H1 (cell line): ENCODE results near the gene EN2. TPM values are rescaled to one million over a fixed set of nuclear protein-coding genes. Genes with fewer than 3 reads are reported as not detected.
A peak's percentile ranks its signal among the peaks of the same experiment; 100 is the strongest.

Source experiments
- BCL11A ChIP-seq, 2 experiments: IDR thresholded peaks; one replicate each; pipeline ENCODE4 v1.6.1; 2011; ENCODE audit warnings: low read depth in 2 of 2, low read length in 2 of 2, mild to moderate bottlenecking in 2 of 2
- CBX8 ChIP-seq: fragments of 300-800, 300-1000 bp; sonication (generic); IDR thresholded peaks from 2 replicates; pipeline ENCODE4 v1.7.1; 2016; ENCODE audit warnings: low read depth, low read length, borderline replicate concordance
- CHD1 ChIP-seq: IDR thresholded peaks from 2 replicates; pipeline ENCODE4 v1.6.1; 2012; ENCODE audit warnings: low read depth, low read length, improper control_type of control experiment
- EP300 ChIP-seq, 2 experiments: IDR thresholded peaks; 1 replicate in 1 of 2; 2 replicates in 1 of 2; pipeline ENCODE4 v1.6.1; 2011 to 2012; ENCODE audit warnings: low read depth in 2 of 2, low read length in 2 of 2, mild to moderate bottlenecking in 2 of 2, borderline replicate concordance in 1 of 2, inconsistent platforms in 1 of 2, moderate library complexity in 1 of 2
- HDAC2 ChIP-seq, 2 experiments: fragments of 300-600 bp in 1 of 2; sonication (generic) in 1 of 2; IDR thresholded peaks; 2 replicates each; pipeline ENCODE4 v1.6.1; 2011 to 2012; ENCODE audit warnings: low read depth in 2 of 2, low read length in 2 of 2, mild to moderate bottlenecking in 2 of 2, moderate library complexity in 2 of 2, borderline replicate concordance in 1 of 2, inconsistent platforms in 1 of 2
- KDM4A ChIP-seq: IDR thresholded peaks from one replicate; pipeline ENCODE4 v1.7.1; 2012; ENCODE audit warnings: low read depth, mild to moderate bottlenecking, moderate library complexity, low read length, inconsistent platforms; ENCODE audit not compliant: severe bottlenecking
- MAFK ChIP-seq: IDR thresholded peaks from 2 replicates; pipeline ENCODE4 v1.6.1; 2012; ENCODE audit warnings: low read depth, mild to moderate bottlenecking, improper control_type of control experiment, low read length
- POU5F1 ChIP-seq: IDR thresholded peaks from 2 replicates; pipeline ENCODE4 v1.6.1; 2011; ENCODE audit warnings: low read depth, mild to moderate bottlenecking, low read length, moderate library complexity
- RFX5 ChIP-seq: IDR thresholded peaks from 2 replicates; pipeline ENCODE4 v1.6.1; 2011; ENCODE audit warnings: low read depth, low read length, improper control_type of control experiment, borderline replicate concordance
- RXRA ChIP-seq: IDR thresholded peaks from 2 replicates; pipeline ENCODE4 v1.6.1; 2011; ENCODE audit warnings: low read depth, mild to moderate bottlenecking, low read length, moderate library complexity; ENCODE audit not compliant: insufficient read depth
- SIX5 ChIP-seq: IDR thresholded peaks from 2 replicates; pipeline ENCODE4 v1.6.1; 2011; ENCODE audit warnings: mild to moderate bottlenecking, low read depth, low read length
- SUZ12 ChIP-seq: fragments of 200-600 bp; sonication (generic); IDR thresholded peaks from 2 replicates; pipeline ENCODE4 v1.6.1; 2012; ENCODE audit warnings: mild to moderate bottlenecking, inconsistent platforms, low read length, moderate library complexity, mixed read lengths
- TAF1 ChIP-seq: IDR thresholded peaks from 2 replicates; pipeline ENCODE4 v1.6.1; 2011; ENCODE audit warnings: mild to moderate bottlenecking, low read depth, low read length
- YY1 ChIP-seq: IDR thresholded peaks from 2 replicates; pipeline ENCODE4 v1.6.1; 2011; ENCODE audit warnings: low read depth, mild to moderate bottlenecking, low read length
- polyA plus RNA-seq, 7 experiments: library from polyadenylated mRNA; depleted of rRNA in 3 of 7; stranded (reverse) in 5 of 7; unstranded in 2 of 7; fragments of >200 nt in 5 of 7; fragments of 200-250 nt in 2 of 7; gene quantifications; 1 replicate in 5 of 7; 2 replicates in 1 of 7; 4 replicates in 1 of 7; pipeline versions ENCODE4 v1.2.1 to v1.2.3, GENCODE V29; 2011 to 2013; ENCODE audit warnings: missing spikeins in 2 of 7, mixed read lengths in 2 of 7
- total RNA-seq: library from RNA; stranded (reverse); fragmentation: NEBNext Ultra II Directional; extraction: Animal tissue kit (Norgen Biotek cat#: 25700); gene quantifications from 2 replicates; pipeline ENCODE4 v1.2.1, GENCODE V29; 2021
- TF ChIP-seq, protein P1 (sequence below): IDR thresholded peaks from 2 replicates; pipeline ENCODE4 v1.6.1; 2012; ENCODE audit warnings: inconsistent platforms
- TF ChIP-seq, protein P2 (sequence below), 3 experiments: IDR thresholded peaks; 1 replicate in 2 of 3; 2 replicates in 1 of 3; pipeline versions ENCODE4 v1.5.1 to v1.6.1; 2011; ENCODE audit warnings: low read length in 3 of 3, mild to moderate bottlenecking in 3 of 3, inconsistent platforms in 2 of 3, low read depth in 1 of 3, moderate library complexity in 1 of 3; ENCODE audit not compliant: insufficient read depth in 1 of 3; ENCODE audit errors: control extremely low read depth in 1 of 3
- TF ChIP-seq, protein P3 (sequence below): IDR thresholded peaks from 2 replicates; pipeline ENCODE4 v1.6.1; 2011; ENCODE audit warnings: low read length, improper control_type of control experiment
- TF ChIP-seq, protein P4 (sequence below): IDR thresholded peaks from 2 replicates; pipeline ENCODE4 v1.6.1; 2012; ENCODE audit warnings: inconsistent platforms

EN2 gene
- total and polyA plus RNA-seq, 2 of the 8 experiments (the other 6 are each of a cell fraction or from before 2014, with no cell fraction given): not detected

DNA sequence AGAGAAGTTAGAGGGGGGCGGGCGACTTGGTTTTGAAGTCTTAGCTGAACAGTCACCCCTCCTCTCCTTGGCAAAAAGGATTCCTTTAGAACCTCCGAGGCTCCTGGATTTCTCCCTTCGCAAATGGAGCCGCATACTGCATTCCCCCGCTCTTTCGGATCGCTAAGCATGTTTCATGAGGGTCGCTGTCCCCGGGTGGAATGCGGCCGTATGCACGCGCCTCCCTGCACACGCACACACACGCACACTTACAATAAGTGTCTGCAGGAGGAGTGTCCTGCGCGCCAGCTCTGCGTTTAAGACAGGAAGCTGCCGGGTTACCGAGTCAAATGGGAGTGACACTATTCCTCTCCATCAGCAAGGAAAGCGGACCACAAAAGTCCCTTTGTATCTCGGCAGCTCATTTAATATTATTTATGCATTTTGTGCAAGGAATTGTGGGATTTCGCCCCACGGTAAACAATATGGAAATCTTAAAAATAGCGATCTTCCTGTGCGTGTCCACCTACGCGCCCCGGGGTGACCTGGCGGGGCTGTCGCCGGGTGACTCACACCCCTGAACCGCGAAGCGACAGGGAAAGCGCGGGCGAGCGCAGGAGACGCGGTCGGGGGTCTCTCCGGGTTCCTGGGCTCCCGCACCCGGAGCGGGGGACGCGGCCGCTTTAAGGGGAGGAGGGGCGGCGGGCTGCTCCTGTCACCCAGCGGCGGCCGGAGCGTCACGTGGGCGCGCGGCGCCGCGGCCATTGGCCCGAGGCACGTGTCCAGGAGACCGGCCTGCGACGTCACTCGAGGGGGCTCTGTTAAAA is 988 bp upstream of the EN2 start (continued):
- TF ChIP-seq, protein P1, sequence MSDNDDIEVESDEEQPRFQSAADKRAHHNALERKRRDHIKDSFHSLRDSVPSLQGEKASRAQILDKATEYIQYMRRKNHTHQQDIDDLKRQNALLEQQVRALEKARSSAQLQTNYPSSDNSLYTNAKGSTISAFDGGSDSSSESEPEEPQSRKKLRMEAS: peak; percentile 96
- TF ChIP-seq YY1 (peak; percentile 79), HDAC2 (IDR thresholded peaks at IDR 0.05; ENCODE audit: borderline replicate concordance in 1 of 2, low read depth in 2 of 2, low read length in 2 of 2) (no peak), BCL11A (IDR thresholded peaks at IDR 0.05; ENCODE audit: low read depth in 2 of 2, low read length in 2 of 2) (no peak), CHD1 (no peak), SIX5 (no peak), RXRA (no peak), EP300 (IDR thresholded peaks at IDR 0.05; ENCODE audit: borderline replicate concordance in 1 of 2, low read depth in 2 of 2, low read length in 2 of 2) (peak in 1 of 2 experiments; percentile 69; a peak in 1 of 3 replicates), POU5F1 (no peak), KDM4A (no peak), CBX8 (peak; percentile 85; the same call in 1 of the 2 replicates), TAF1 (no peak), SUZ12 (peak; percentile 86), RFX5 (no peak), MAFK (no peak)
- TF ChIP-seq, protein P2, sequence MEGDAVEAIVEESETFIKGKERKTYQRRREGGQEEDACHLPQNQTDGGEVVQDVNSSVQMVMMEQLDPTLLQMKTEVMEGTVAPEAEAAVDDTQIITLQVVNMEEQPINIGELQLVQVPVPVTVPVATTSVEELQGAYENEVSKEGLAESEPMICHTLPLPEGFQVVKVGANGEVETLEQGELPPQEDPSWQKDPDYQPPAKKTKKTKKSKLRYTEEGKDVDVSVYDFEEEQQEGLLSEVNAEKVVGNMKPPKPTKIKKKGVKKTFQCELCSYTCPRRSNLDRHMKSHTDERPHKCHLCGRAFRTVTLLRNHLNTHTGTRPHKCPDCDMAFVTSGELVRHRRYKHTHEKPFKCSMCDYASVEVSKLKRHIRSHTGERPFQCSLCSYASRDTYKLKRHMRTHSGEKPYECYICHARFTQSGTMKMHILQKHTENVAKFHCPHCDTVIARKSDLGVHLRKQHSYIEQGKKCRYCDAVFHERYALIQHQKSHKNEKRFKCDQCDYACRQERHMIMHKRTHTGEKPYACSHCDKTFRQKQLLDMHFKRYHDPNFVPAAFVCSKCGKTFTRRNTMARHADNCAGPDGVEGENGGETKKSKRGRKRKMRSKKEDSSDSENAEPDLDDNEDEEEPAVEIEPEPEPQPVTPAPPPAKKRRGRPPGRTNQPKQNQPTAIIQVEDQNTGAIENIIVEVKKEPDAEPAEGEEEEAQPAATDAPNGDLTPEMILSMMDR (IDR thresholded peaks at IDR 0.05; ENCODE audit: control extremely low read depth in 1 of 3, insufficient read depth in 1 of 3, low read depth in 1 of 3, low read length in 3 of 3): no peak
- TF ChIP-seq, protein P3, sequence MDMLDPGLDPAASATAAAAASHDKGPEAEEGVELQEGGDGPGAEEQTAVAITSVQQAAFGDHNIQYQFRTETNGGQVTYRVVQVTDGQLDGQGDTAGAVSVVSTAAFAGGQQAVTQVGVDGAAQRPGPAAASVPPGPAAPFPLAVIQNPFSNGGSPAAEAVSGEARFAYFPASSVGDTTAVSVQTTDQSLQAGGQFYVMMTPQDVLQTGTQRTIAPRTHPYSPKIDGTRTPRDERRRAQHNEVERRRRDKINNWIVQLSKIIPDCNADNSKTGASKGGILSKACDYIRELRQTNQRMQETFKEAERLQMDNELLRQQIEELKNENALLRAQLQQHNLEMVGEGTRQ: peak; percentile 92
- TF ChIP-seq, protein P4, sequence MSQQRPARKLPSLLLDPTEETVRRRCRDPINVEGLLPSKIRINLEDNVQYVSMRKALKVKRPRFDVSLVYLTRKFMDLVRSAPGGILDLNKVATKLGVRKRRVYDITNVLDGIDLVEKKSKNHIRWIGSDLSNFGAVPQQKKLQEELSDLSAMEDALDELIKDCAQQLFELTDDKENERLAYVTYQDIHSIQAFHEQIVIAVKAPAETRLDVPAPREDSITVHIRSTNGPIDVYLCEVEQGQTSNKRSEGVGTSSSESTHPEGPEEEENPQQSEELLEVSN: peak; percentile 94
